ENCODE measurements around the gene WNT3A.

Gene WNT3A

GRCh38 chr1:228031276-228031995 is 24.6 kb downstream of the WNT3A start:
- DNase-seq (ENCODE audit: low read depth, low spot score): no peak

- no peak for DNase-seq (ENCODE audit: low read depth, low spot score)
These were observed 25.2 kb downstream of the WNT3A start for GRCh38 chr1:228032041-228032440.

GRCh38 chr1:228033376-228033775 is 26.6 kb downstream of the WNT3A start:
- no peak for DNase-seq (ENCODE audit: low read depth, low spot score)

GRCh38 chr1:228034954-228035837 is 28.4 kb downstream of the WNT3A start:
- DNase-seq (ENCODE audit: low read depth, low spot score): no peak

- DNase-seq (ENCODE audit: low read depth, low spot score): no peak
These were observed 29.0 kb downstream of the WNT3A start for GRCh38 chr1:228035844-228036243.

- no peak for DNase-seq (ENCODE audit: low read depth, low spot score)
These were observed 30.0 kb downstream of the WNT3A start for GRCh38 chr1:228036701-228037231.

- no peak for DNase-seq (ENCODE audit: low read depth, low spot score)
These were observed 30.9 kb downstream of the WNT3A start for GRCh38 chr1:228037401-228038386.

GRCh38 chr1:228038387-228039005 is 31.7 kb downstream of the WNT3A start:
- DNase-seq (ENCODE audit: low read depth, low spot score): no peak

GRCh38 chr1:228039006-228039903 is 32.5 kb downstream of the WNT3A start:
- DNase-seq (ENCODE audit: low read depth, low spot score): no peak

- no peak for DNase-seq (ENCODE audit: low read depth, low spot score)
These were observed 33.2 kb downstream of the WNT3A start for GRCh38 chr1:228039986-228040385.

GRCh38 chr1:228041316-228041715 is 34.5 kb downstream of the WNT3A start:
- no peak for DNase-seq (ENCODE audit: low read depth, low spot score)

GRCh38 chr1:228042508-228042907 is 35.7 kb downstream of the WNT3A start:
- no peak for DNase-seq (ENCODE audit: low read depth, low spot score)

GRCh38 chr1:228043281-228043848 is 36.6 kb downstream of the WNT3A start:
- no peak for DNase-seq (ENCODE audit: low read depth, low spot score)

- no peak for DNase-seq (ENCODE audit: low read depth, low spot score)
These were observed 38.2 kb downstream of the WNT3A start for GRCh38 chr1:228044961-228045360.

GRCh38 chr1:228045405-228045804 is 38.6 kb downstream of the WNT3A start:
- no peak for DNase-seq (ENCODE audit: low read depth, low spot score)

- DNase-seq (ENCODE audit: low read depth, low spot score): no peak
These were observed 39.1 kb downstream of the WNT3A start for GRCh38 chr1:228045871-228046270.

- DNase-seq (ENCODE audit: low read depth, low spot score): no peak
These were observed 39.8 kb downstream of the WNT3A start for GRCh38 chr1:228046421-228047182.

GRCh38 chr1:228047183-228047466 is 40.3 kb downstream of the WNT3A start:
- DNase-seq (ENCODE audit: low read depth, low spot score): no peak

- no peak for DNase-seq (ENCODE audit: low read depth, low spot score)
These were observed 41.3 kb downstream of the WNT3A start for GRCh38 chr1:228048120-228048519.

All from activated naive CD8-positive, alpha-beta T cell treated with anti-CD3 and anti-CD28 coated beads, Interleukin-2, amount 50 U/mL, for 16 hours (primary cell).